H9 (cell line): ENCODE results near the gene HRC. TPM values are rescaled to one million over a fixed set of nuclear protein-coding genes. Genes with fewer than 3 reads are reported as not detected.

ENCODE experiments used
- DNase-seq: peaks from one replicate; pipeline ENCODE4 v3.0.0-alpha.2; 2017
- H2AFZ ChIP-seq: one replicate; pipeline ENCODE4 v1.6.1; 2013; ENCODE audit warnings: mild to moderate bottlenecking, low read length, control low read depth, moderate library complexity
- H2AK5ac ChIP-seq: 2 replicates; pipeline ENCODE4 v1.6.1; 2013; ENCODE audit warnings: low read length, control low read depth, mixed read lengths; ENCODE audit not compliant: insufficient read length
- H2BK120ac ChIP-seq: one replicate; pipeline ENCODE4 v1.6.1; 2013; ENCODE audit warnings: low read depth, mild to moderate bottlenecking, low read length, control low read depth, inconsistent platforms; ENCODE audit not compliant: poor library complexity, severe bottlenecking
- H2BK12ac ChIP-seq: 2 replicates; pipeline ENCODE4 v1.6.1; 2013; ENCODE audit warnings: low read length, control low read depth, mixed read lengths, low read depth; ENCODE audit not compliant: insufficient read length
- H2BK15ac ChIP-seq: 2 replicates; pipeline ENCODE4 v1.6.1; 2013; ENCODE audit warnings: low read depth, low read length, control low read depth
- H2BK20ac ChIP-seq: one replicate; pipeline ENCODE4 v1.6.1; 2013; ENCODE audit warnings: low read depth, mild to moderate bottlenecking, low read length, control low read depth, inconsistent platforms; ENCODE audit not compliant: poor library complexity, severe bottlenecking
- H2BK5ac ChIP-seq: 2 replicates; pipeline ENCODE4 v1.6.1; 2013; ENCODE audit warnings: low read length, control low read depth, mixed read lengths; ENCODE audit not compliant: insufficient read length
- H3K14ac ChIP-seq: 2 replicates; pipeline ENCODE4 v1.6.1; 2013; ENCODE audit warnings: low read length, control low read depth; ENCODE audit not compliant: insufficient read depth
- H3K18ac ChIP-seq: 2 replicates; pipeline ENCODE4 v1.6.1; 2013; ENCODE audit warnings: low read depth, mild to moderate bottlenecking, mixed read lengths, low read length, control low read depth; ENCODE audit not compliant: insufficient read length
- H3K23ac ChIP-seq: 2 replicates; pipeline ENCODE4 v1.6.1; 2013; ENCODE audit warnings: low read length, control low read depth, mixed read lengths, low read depth; ENCODE audit not compliant: insufficient read length
- H3K23me2 ChIP-seq: 2 replicates; pipeline ENCODE4 v1.6.1; 2013; ENCODE audit warnings: low read depth, mild to moderate bottlenecking, mixed read lengths, low read length, control low read depth; ENCODE audit not compliant: insufficient read length, poor library complexity, severe bottlenecking
- H3K27ac ChIP-seq: 2 replicates; pipeline ENCODE4 v1.5.1; 2013; ENCODE audit warnings: low read length, control low read depth, mixed read lengths, low read depth; ENCODE audit not compliant: insufficient read length
- H3K27me3 ChIP-seq: 2 replicates; pipeline ENCODE4 v1.6.1; 2013; ENCODE audit warnings: low read length, control low read depth, inconsistent platforms; ENCODE audit not compliant: insufficient read depth
- H3K4ac ChIP-seq: 2 replicates; pipeline ENCODE4 v1.6.1; 2013; ENCODE audit warnings: low read depth, mild to moderate bottlenecking, control low read depth, inconsistent platforms, low read length, moderate library complexity
- H3K4me1 ChIP-seq: 2 replicates; pipeline ENCODE4 v1.6.1; 2013; ENCODE audit warnings: low read length, control low read depth, inconsistent platforms; ENCODE audit not compliant: insufficient read depth
- H3K4me2 ChIP-seq: 2 replicates; pipeline ENCODE4 v1.6.1; 2013; ENCODE audit warnings: low read length, control low read depth, mixed read lengths; ENCODE audit not compliant: insufficient read length, insufficient read depth
- H3K56ac ChIP-seq: 2 replicates; pipeline ENCODE4 v1.6.1; 2013; ENCODE audit warnings: low read depth, mild to moderate bottlenecking, mixed read lengths, low read length, control low read depth; ENCODE audit not compliant: insufficient read length
- H3K79me1 ChIP-seq: 2 replicates; pipeline ENCODE4 v1.6.1; 2013; ENCODE audit warnings: low read depth, mild to moderate bottlenecking, moderate library complexity, low read length, control low read depth, inconsistent platforms; ENCODE audit not compliant: insufficient read depth, poor library complexity, severe bottlenecking
- H3K79me2 ChIP-seq: 2 replicates; pipeline ENCODE4 v1.6.1; 2013; ENCODE audit warnings: low read length, control low read depth, inconsistent platforms; ENCODE audit not compliant: insufficient read depth
- H3K9ac ChIP-seq: 2 replicates; pipeline ENCODE4 v1.6.1; 2013; ENCODE audit warnings: low read length, control low read depth, mixed read lengths; ENCODE audit not compliant: insufficient read length; ENCODE audit errors: extremely low read depth
- H3K9me3 ChIP-seq: one replicate; pipeline ENCODE4 v1.6.1; 2013; ENCODE audit warnings: low read depth, low read length, inconsistent platforms; ENCODE audit not compliant: control insufficient read depth
- H3T11ph ChIP-seq: one replicate; pipeline ENCODE4 v1.6.1; 2013; ENCODE audit warnings: mild to moderate bottlenecking, low read length, control low read depth, inconsistent platforms
- H4K20me1 ChIP-seq: one replicate; pipeline ENCODE4 v1.6.1; 2013; ENCODE audit not compliant: control insufficient read depth, insufficient read length, insufficient read depth
- H4K5ac ChIP-seq: 2 replicates; pipeline ENCODE4 v1.6.1; 2013; ENCODE audit warnings: low read depth, mild to moderate bottlenecking, mixed read lengths, low read length, control low read depth; ENCODE audit not compliant: insufficient read length
- H4K8ac ChIP-seq: replicated peaks from 2 replicates; pipeline ENCODE4 v1.6.1; 2013; ENCODE audit warnings: low read length, control low read depth, mixed read lengths, low read depth; ENCODE audit not compliant: insufficient read length
- H4K91ac ChIP-seq: 2 replicates; pipeline ENCODE4 v1.6.1; 2013; ENCODE audit warnings: low read depth, mild to moderate bottlenecking, moderate library complexity, mixed read lengths, low read length, control low read depth; ENCODE audit not compliant: insufficient read length
- H3K27ac Mint-ChIP-seq, 3 experiments: 2 replicates in 2 of 3; 3 replicates in 1 of 3; pipeline ENCODE4 v1.8.0; 2020 to 2021; ENCODE audit warnings: mixed read lengths in 3 of 3, mild to moderate bottlenecking in 1 of 3, moderate library complexity in 1 of 3
- H3K27me3 Mint-ChIP-seq: 2 replicates; pipeline ENCODE4 v1.8.0; 2021; ENCODE audit warnings: low read depth, mild to moderate bottlenecking, moderate library complexity, mixed read lengths
- H3K36me3 Mint-ChIP-seq, 3 experiments: 2 replicates in 2 of 3; 3 replicates in 1 of 3; pipeline ENCODE4 v1.8.0; 2020 to 2021; ENCODE audit warnings: low read depth in 3 of 3, mixed read lengths in 3 of 3; ENCODE audit not compliant: insufficient read depth in 1 of 3
- H3K4me1 Mint-ChIP-seq, 2 experiments: 2 replicates each; pipeline ENCODE4 v1.8.0; 2020; ENCODE audit warnings: mixed read lengths in 2 of 2
- H3K4me3 Mint-ChIP-seq, 2 experiments: 2 replicates in 1 of 2; 3 replicates in 1 of 2; pipeline ENCODE4 v1.8.0; 2020 to 2021; ENCODE audit warnings: mild to moderate bottlenecking in 2 of 2, mixed read lengths in 2 of 2, moderate library complexity in 1 of 2
- H3K9me3 Mint-ChIP-seq, 2 experiments: 2 replicates in 1 of 2; 3 replicates in 1 of 2; pipeline ENCODE4 v1.8.0; 2020; ENCODE audit warnings: mild to moderate bottlenecking in 2 of 2, mixed read lengths in 2 of 2, moderate library complexity in 1 of 2
- CTCF ChIP-seq: fragments of 200-600 bp; sonication (generic); conservative IDR thresholded peaks from 3 replicates; pipeline ENCODE4 v1.8.0; 2021; ENCODE audit warnings: antibody characterized with exemption, mild to moderate bottlenecking
- WGBS: extraction: QIAGEN DNeasy Blood & Tissue Kit; methylation state at CpG from one replicate; pipeline ENCODE4 v1.1.7; 2013; ENCODE audit warnings: missing lambda C conversion rate, low lambda C conversion rate, mixed read lengths; ENCODE audit not compliant: insufficient read length; ENCODE audit errors: extremely low coverage; 5-methylcytosine and 5-hydroxymethylcytosine counted together
- total RNA-seq: library from RNA; stranded (reverse); gene quantifications from 2 replicates; pipeline ENCODE4 v1.2.1, GENCODE V29; 2021

HRC gene
- total RNA-seq, 1 experiment from 2014 or later = 1.8 TPM

DNA sequence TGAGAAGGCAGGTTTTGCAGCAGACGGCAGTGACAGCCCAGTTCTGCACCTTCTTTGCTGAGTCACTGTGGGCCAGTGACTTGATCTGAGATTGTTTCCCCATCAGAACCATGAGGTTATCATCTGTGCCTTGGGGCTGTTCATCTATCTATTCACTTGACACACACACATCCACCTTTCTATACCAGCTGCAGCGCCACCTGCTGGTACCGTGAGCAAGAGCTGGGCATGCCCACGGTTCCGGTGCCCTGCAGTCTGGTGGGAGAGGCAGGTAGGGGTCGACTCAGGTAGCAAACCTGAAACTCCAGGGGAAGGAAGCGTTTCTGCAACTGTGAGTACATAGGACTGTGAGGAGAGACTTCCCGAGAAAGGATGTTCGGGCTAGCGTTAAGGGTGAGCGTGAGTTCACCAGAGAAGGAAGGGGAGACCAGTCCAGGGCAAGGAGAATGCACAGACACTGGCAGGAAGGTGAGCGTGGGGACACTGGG, 48.5 kb downstream of the HRC start:
- H2AK5ac ChIP-seq = no peak overlapping the region
- H3K9me3 Mint-ChIP-seq = peaks cover 0 to 2% of the 10 kb centered on the region in 2 experiments; a peak in 2 of 5 replicates
- no peak overlapping the region for H2BK5ac ChIP-seq
- peak overlapping the region; percentile 76 to 87 (median 80); a peak in 6 of 7 replicates for H3K27ac Mint-ChIP-seq
- no CpG with 5 or more reads among the region's 12 CpGs for WGBS
- H3K23ac ChIP-seq = no peak overlapping the region
- H2BK15ac ChIP-seq = no peak overlapping the region; the same call in 1 of the 2 replicates
- no peak overlapping the region for H2BK12ac ChIP-seq
- H4K5ac ChIP-seq = no peak overlapping the region
- no peaks in the 10 kb centered on the region for H3K27me3 ChIP-seq
- H4K8ac ChIP-seq = no peak overlapping the region
- no peaks in the 10 kb centered on the region for H3K4me1 ChIP-seq
- H3K18ac ChIP-seq = no peak overlapping the region
- H3K4ac ChIP-seq = no peak overlapping the region
- peaks cover 6 to 21% of the 10 kb centered on the region in 2 experiments for H3K4me1 Mint-ChIP-seq
- H4K91ac ChIP-seq = no peak overlapping the region
- peaks cover 42 to 68% (median 65%) of the 10 kb centered on the region in 3 experiments for H3K36me3 Mint-ChIP-seq
- no peaks in the 10 kb centered on the region for H3K79me1 ChIP-seq
- DNase-seq = peak; percentile 81
- no peak overlapping the region for H2AFZ ChIP-seq
- no peak overlapping the region for H3K27ac ChIP-seq
- no peaks in the 10 kb centered on the region for H3K9me3 ChIP-seq
- no peak overlapping the region for H3T11ph ChIP-seq
- no peak overlapping the region for H3K4me2 ChIP-seq
- H3K14ac ChIP-seq = no peak overlapping the region
- no peak overlapping the region for H3K56ac ChIP-seq
- no peaks in the 10 kb centered on the region for H3K23me2 ChIP-seq
- no peaks in the 10 kb centered on the region for H4K20me1 ChIP-seq
- no peak overlapping the region for H2BK20ac ChIP-seq
- peak; percentile 94 for TF ChIP-seq CTCF
- no peak overlapping the region for H3K9ac ChIP-seq
- H3K79me2 ChIP-seq = no peaks in the 10 kb centered on the region
- H2BK120ac ChIP-seq = no peak overlapping the region
- peak overlapping the region in 1 of 2 experiments; percentile 0; a peak in 1 of 5 replicates for H3K4me3 Mint-ChIP-seq
- no peaks in the 10 kb centered on the region; the same call in 1 of the 2 replicates for H3K27me3 Mint-ChIP-seq
